K562 (cell line): ENCODE measurements around the gene SYT13. TPM values are rescaled to one million over a fixed set of nuclear protein-coding genes. Genes with fewer than 3 reads are reported as not detected.

Source experiments
- MCM7 ChIP-seq, 2 experiments: fragments of 450-650 bp; IDR thresholded peaks; 2 replicates each; pipeline ENCODE4 v1.6.1; 2016 to 2018
- PTTG1 ChIP-seq: fragments of 450-650 bp; IDR thresholded peaks from 2 replicates; pipeline ENCODE4 v1.6.1; 2016; ENCODE audit warnings: low read depth, mild to moderate bottlenecking, missing genetic modification characterization, missing compliant biosample characterization
- ZFP36 ChIP-seq: fragments of 150-350 bp; IDR thresholded peaks from 2 replicates; pipeline ENCODE4 v1.6.1; 2018; ENCODE audit warnings: low read length, low read depth; ENCODE audit not compliant: partially characterized antibody
- polyA plus RNA-seq, 8 experiments: library from polyadenylated mRNA; depleted of rRNA in 4 of 8; stranded (reverse) in 5 of 8; unstranded in 3 of 8; fragments of >200 nt; fragmentation: Nextera tagmentation in 2 of 8; fragmentation: Illumina TruSeq in 1 of 8; extraction: Ambion mirVana in 2 of 8; extraction: Trizol in 1 of 8; gene quantifications; 2 replicates each; pipeline versions ENCODE4 v1.2.1 to v1.2.3, GENCODE V29; 2011 to 2014; ENCODE audit warnings: inconsistent platforms in 1 of 8, missing spikeins in 1 of 8
- total RNA-seq, 7 experiments: library from RNA; depleted of rRNA in 6 of 7; stranded (reverse); fragments of >200 nt in 6 of 7; fragmentation: Illumina TruSeq in 2 of 7; extraction: Trizol in 2 of 7; gene quantifications; 2 replicates each; pipeline versions ENCODE4 v1.2.1 to v1.2.3, GENCODE V29; 2011 to 2021; ENCODE audit warnings: low replicate concordance in 1 of 7
- TF ChIP-seq, protein P1 (sequence below), 2 experiments: fragments of 450-650 bp; formaldehyde crosslinking in 1 of 2; IDR thresholded peaks; 2 replicates each; pipeline versions ENCODE4 v1.4.0 to v1.6.1; 2014 to 2020; ENCODE audit warnings: mild to moderate bottlenecking in 2 of 2, borderline replicate concordance in 1 of 2, low read depth in 1 of 2

The SYT13 gene
- total and polyA plus RNA-seq, 9 of the 15 experiments (the other 6 are each of a cell fraction or from before 2014, with no cell fraction given), result under 0.01 to 0.13 (median 0.08) TPM; not detected in 2

DNA sequence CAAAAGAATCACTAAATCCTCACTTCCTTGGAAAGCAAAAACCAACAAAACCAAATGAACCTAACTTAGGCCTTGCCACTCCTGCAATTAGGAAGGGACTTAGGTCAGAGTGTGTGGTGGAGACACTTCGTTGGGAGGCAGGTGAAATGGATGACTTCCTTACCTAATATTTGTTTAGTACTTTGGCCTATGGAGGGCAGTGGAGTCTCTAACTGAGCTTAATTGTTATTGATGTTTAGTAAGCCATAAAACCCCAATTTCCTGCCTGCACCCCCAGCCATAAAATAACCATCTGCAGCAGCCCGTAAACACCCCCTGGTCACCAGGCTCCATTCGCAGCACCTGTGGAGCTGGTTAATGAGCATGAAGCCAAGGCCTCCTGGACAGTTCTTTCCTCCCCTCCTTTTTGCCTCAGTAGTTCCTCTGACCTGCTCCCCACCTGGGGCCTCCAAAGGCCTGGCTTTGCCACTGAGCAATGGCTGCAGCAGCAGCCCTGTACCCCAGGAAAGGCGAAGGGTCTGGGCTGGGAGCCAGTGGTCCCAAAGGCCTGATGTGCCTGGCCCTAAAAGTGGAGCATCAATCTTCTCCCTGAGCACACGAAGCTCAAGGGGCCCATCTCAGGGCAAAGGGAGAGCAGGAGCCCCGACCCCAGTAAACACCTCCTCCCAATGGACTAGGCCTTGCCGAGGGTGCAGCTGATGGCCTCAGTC, 15.6 kb upstream of the SYT13 start (continued):
- TF ChIP-seq, protein P1, sequence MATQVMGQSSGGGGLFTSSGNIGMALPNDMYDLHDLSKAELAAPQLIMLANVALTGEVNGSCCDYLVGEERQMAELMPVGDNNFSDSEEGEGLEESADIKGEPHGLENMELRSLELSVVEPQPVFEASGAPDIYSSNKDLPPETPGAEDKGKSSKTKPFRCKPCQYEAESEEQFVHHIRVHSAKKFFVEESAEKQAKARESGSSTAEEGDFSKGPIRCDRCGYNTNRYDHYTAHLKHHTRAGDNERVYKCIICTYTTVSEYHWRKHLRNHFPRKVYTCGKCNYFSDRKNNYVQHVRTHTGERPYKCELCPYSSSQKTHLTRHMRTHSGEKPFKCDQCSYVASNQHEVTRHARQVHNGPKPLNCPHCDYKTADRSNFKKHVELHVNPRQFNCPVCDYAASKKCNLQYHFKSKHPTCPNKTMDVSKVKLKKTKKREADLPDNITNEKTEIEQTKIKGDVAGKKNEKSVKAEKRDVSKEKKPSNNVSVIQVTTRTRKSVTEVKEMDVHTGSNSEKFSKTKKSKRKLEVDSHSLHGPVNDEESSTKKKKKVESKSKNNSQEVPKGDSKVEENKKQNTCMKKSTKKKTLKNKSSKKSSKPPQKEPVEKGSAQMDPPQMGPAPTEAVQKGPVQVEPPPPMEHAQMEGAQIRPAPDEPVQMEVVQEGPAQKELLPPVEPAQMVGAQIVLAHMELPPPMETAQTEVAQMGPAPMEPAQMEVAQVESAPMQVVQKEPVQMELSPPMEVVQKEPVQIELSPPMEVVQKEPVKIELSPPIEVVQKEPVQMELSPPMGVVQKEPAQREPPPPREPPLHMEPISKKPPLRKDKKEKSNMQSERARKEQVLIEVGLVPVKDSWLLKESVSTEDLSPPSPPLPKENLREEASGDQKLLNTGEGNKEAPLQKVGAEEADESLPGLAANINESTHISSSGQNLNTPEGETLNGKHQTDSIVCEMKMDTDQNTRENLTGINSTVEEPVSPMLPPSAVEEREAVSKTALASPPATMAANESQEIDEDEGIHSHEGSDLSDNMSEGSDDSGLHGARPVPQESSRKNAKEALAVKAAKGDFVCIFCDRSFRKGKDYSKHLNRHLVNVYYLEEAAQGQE (IDR thresholded peaks at IDR 0.05; ENCODE audit: borderline replicate concordance), result no peak
- TF ChIP-seq, protein P1 (CRISPR knock-in tag; IDR thresholded peaks at IDR 0.05; ENCODE audit: low read depth), result no peak
- TF ChIP-seq ZFP36, result no peak
- no peak for TF ChIP-seq MCM7 (IDR thresholded peaks at IDR 0.05)
- no peak for TF ChIP-seq PTTG1 (tag)
